B cell (primary cell): Measurements from ENCODE around the gene RNF38. TPM values are rescaled to one million over a fixed set of nuclear protein-coding genes. Genes with fewer than 3 reads are reported as not detected.
"Not testable (repeated sequence)": the region's sequence is repeated elsewhere in the genome, so short reads cannot be mapped to it uniquely, and the experiment has no call there.

Experiments
- ATAC-seq: fragments of 200-7000 bp; cut with Tn5 transposase; one replicate; pipeline ENCODE4 v1.10.0; 2021; ENCODE audit warnings: low read depth, mild to moderate bottlenecking, moderate number of reproducible peaks, moderate library complexity
- CTCF ChIA-PET: fragments of 350-600 bp; sonication (Branson Sonifier 250); formaldehyde crosslinking; loops from one replicate; lab custom pipeline; 2021; ENCODE audit warnings: antibody characterized with exemption, inconsistent platforms; lab: Charles Lee
- POLR2A ChIA-PET: fragments of 350-600 bp; sonication (Branson Sonifier 250); formaldehyde crosslinking; loops from one replicate; lab custom pipeline; 2021; ENCODE audit warnings: antibody characterized with exemption; lab: Charles Lee
- DNase-seq: peaks from one replicate; pipeline ENCODE4 v3.0.0; 2013
- H2AFZ ChIP-seq: 2 replicates; pipeline ENCODE4 v1.6.1; 2012; ENCODE audit warnings: mild to moderate bottlenecking, low read depth, low read length; ENCODE audit not compliant: insufficient read depth, poor library complexity, severe bottlenecking
- H3K27ac ChIP-seq, 2 donors: 1 replicate in 1 of 2; 2 replicates in 1 of 2; pipeline ENCODE4 v1.5.1; 2012 to 2013; ENCODE audit warnings: low read length in 2 of 2, mild to moderate bottlenecking in 2 of 2, moderate library complexity in 1 of 2
- H3K27me3 ChIP-seq, 4 experiments: fragments of 200-600 bp in 1 of 4; sonication (generic) in 1 of 4; replicated peaks in 1 of 4; 1 replicate in 2 of 4; 2 replicates in 2 of 4; pipeline versions ENCODE4 v1.6.1 to v1.7.0; 2013 to 2016; ENCODE audit warnings: low read length in 3 of 4, mild to moderate bottlenecking in 2 of 4, mixed read lengths in 1 of 4, moderate library complexity in 1 of 4; ENCODE audit not compliant: insufficient read depth in 4 of 4, control insufficient read depth in 3 of 4; ENCODE audit errors: control extremely low read depth in 1 of 4
- H3K36me3 ChIP-seq, 2 experiments: replicated peaks in 1 of 2; 1 replicate in 1 of 2; 2 replicates in 1 of 2; pipeline versions ENCODE4 v1.6.1 to v1.7.1; 2013; ENCODE audit warnings: low read length in 1 of 2; ENCODE audit not compliant: insufficient read depth in 2 of 2, control insufficient read depth in 1 of 2; ENCODE audit errors: control extremely low read depth in 1 of 2, extremely low read depth in 1 of 2
- H3K4me1 ChIP-seq, 2 donors: fragments of 200-600 bp in 1 of 2; sonication (generic) in 1 of 2; 1 replicate in 1 of 2; 2 replicates in 1 of 2; pipeline versions ENCODE4 v1.5.1 to v1.6.1; 2013 to 2017; ENCODE audit warnings: low read length in 2 of 2; ENCODE audit not compliant: control insufficient read depth in 2 of 2, insufficient read depth in 2 of 2
- H3K4me2 ChIP-seq: replicated peaks from 2 replicates; pipeline ENCODE3; 2012; ENCODE audit warnings: mild to moderate bottlenecking, low read depth, low read length; ENCODE audit not compliant: poor library complexity, severe bottlenecking
- H3K4me3 ChIP-seq, 5 experiments: fragments of 200-600 bp in 1 of 5; sonication (generic) in 1 of 5; 1 replicate in 3 of 5; 2 replicates in 2 of 5; pipeline versions ENCODE4 v1.5.1 to v1.7.0; 2011 to 2016; ENCODE audit warnings: low read length in 4 of 5, mild to moderate bottlenecking in 4 of 5, low read depth in 2 of 5, control low read depth in 1 of 5, moderate library complexity in 1 of 5; ENCODE audit not compliant: insufficient read depth in 1 of 5; ENCODE audit errors: control extremely low read depth in 1 of 5, extremely low read depth in 1 of 5
- H3K79me2 ChIP-seq: fragments of 200-600 bp; sonication (generic); one replicate; pipeline ENCODE4 v1.6.0; 2016; ENCODE audit warnings: low read length; ENCODE audit not compliant: control insufficient read depth, insufficient read depth
- H3K9ac ChIP-seq: fragments of 200-600 bp; sonication (generic); 2 replicates; pipeline ENCODE4 v1.6.1; 2017; ENCODE audit warnings: mild to moderate bottlenecking, low read length, moderate library complexity
- H3K9me3 ChIP-seq, 3 donors: one replicate each; pipeline versions ENCODE4 v1.6.1 to v1.7.1; 2013; ENCODE audit warnings: low read length in 2 of 3; ENCODE audit not compliant: control insufficient read depth in 2 of 3, insufficient read depth in 1 of 3; ENCODE audit errors: control extremely low read depth in 1 of 3
- H4K20me1 ChIP-seq: 2 replicates; pipeline ENCODE4 v1.6.0; 2012; ENCODE audit warnings: mild to moderate bottlenecking, low read length; ENCODE audit not compliant: insufficient read depth, control insufficient read depth, poor library complexity, severe bottlenecking
- H3K27ac Mint-ChIP-seq: one replicate; pipeline ENCODE4 v1.8.0; 2021; ENCODE audit warnings: mixed read lengths
- H3K27me3 Mint-ChIP-seq: one replicate; pipeline ENCODE4 v1.8.0; 2021; ENCODE audit warnings: mixed read lengths
- H3K4me1 Mint-ChIP-seq: one replicate; pipeline ENCODE4 v1.8.0; 2021; ENCODE audit warnings: mixed read lengths
- H3K4me3 Mint-ChIP-seq: one replicate; pipeline ENCODE4 v1.8.0; 2021; ENCODE audit warnings: mixed read lengths
- H3K9me3 Mint-ChIP-seq: one replicate; pipeline ENCODE4 v1.8.0; 2022; ENCODE audit warnings: mixed read lengths; ENCODE audit not compliant: insufficient read depth
- EZH2 ChIP-seq: IDR thresholded peaks from 2 replicates; pipeline ENCODE4 v1.6.1; 2012; ENCODE audit warnings: borderline replicate concordance, low read depth, mild to moderate bottlenecking, moderate library complexity, low read length; ENCODE audit not compliant: insufficient read depth, poor library complexity, severe bottlenecking
- WGBS: methylation state at CpG from one replicate; pipeline ENCODE4 v1.1.5; 2013; ENCODE audit warnings: missing lambda C conversion rate; ENCODE audit not compliant: insufficient coverage; 5-methylcytosine and 5-hydroxymethylcytosine counted together
- intact Hi-C: fragments of 100-400 bp; cut with micrococcal nuclease; formaldehyde crosslinking; loops from one replicate; pipeline ENCODE4 v1.10.0; 2022
- polyA plus RNA-seq: library from polyadenylated mRNA; depleted of rRNA; stranded (reverse); fragments of >200 nt; gene quantifications from 2 replicates; pipeline ENCODE4 v1.2.3, GENCODE V29; 2012
- total RNA-seq, 2 donors: library from RNA; stranded (reverse); fragments of 120-200 nt in 1 of 2; gene quantifications; 1 replicate in 1 of 2; 2 replicates in 1 of 2; pipeline versions ENCODE4 v1.2.3 to v1.2.4, GENCODE V29; 2013 to 2022
- TF ChIP-seq, protein P1 (sequence below): fragments of 200-600 bp; IDR thresholded peaks from one replicate; pipeline ENCODE4 v1.8.0; 2022; ENCODE audit warnings: antibody characterized with exemption, mild to moderate bottlenecking

RNF38 gene
- total and polyA plus RNA-seq, 2 donors (not counting 1 experiment from before 2014, with no cell fraction given): 25.2 to 81.6 TPM

DNA sequence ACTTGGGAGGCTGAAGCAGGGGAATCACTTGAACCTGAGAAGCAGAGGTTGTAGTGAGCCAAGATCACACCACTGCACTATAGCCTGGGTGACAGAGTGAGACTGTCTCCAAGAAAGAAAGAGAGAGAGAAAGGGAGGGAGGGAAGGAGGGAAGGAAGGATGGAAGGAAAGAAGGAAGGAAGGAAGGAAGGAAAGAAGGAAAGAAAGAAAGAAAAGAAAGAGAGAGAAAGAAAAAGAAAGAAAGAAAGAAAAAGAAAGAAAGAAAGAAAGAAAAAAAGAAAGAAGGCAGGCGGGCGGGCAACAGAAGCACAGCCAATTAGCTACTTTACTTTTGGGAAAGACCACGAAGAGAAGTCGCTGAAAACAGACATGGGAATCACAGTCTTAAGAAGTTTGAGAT lies 9.0 kb upstream of the RNF38 start:
- Histone ChIP-seq H3K79me2 (peaks cover 39% of the 10 kb centered on the region), H3K27ac (peak overlapping the region in 1 of 2 donors; percentile 8), H4K20me1 (peaks cover 15% of the 10 kb centered on the region)
- CTCF ChIA-PET: interaction anchor here (1.0 to 11.7 kb wide), 8 partner anchors 13 to 320 kb away, joined by 3 to 456 read pairs (median 28); no protein-coding TSS in a partner anchor
- H3K4me1 ChIP-seq, H3K27me3 ChIP-seq, H3K27ac Mint-ChIP-seq, H3K4me3 Mint-ChIP-seq, H3K4me3 ChIP-seq, H3K9me3 Mint-ChIP-seq, ATAC-seq, H3K36me3 ChIP-seq, POLR2A ChIA-PET, H3K9me3 ChIP-seq, H3K27me3 Mint-ChIP-seq, H3K9ac ChIP-seq, DNase-seq, H2AFZ ChIP-seq, H3K4me2 ChIP-seq: not testable (repeated sequence)
- intact Hi-C loops: loop anchor here (5.0 to 10.0 kb wide), 3 partner anchors 63 to 586 kb away; no protein-coding TSS in a partner anchor
- peaks cover 11% of the 10 kb centered on the region for H3K4me1 Mint-ChIP-seq
- WGBS: 97% methylated on average over 4 of the region's 4 CpGs

DNA sequence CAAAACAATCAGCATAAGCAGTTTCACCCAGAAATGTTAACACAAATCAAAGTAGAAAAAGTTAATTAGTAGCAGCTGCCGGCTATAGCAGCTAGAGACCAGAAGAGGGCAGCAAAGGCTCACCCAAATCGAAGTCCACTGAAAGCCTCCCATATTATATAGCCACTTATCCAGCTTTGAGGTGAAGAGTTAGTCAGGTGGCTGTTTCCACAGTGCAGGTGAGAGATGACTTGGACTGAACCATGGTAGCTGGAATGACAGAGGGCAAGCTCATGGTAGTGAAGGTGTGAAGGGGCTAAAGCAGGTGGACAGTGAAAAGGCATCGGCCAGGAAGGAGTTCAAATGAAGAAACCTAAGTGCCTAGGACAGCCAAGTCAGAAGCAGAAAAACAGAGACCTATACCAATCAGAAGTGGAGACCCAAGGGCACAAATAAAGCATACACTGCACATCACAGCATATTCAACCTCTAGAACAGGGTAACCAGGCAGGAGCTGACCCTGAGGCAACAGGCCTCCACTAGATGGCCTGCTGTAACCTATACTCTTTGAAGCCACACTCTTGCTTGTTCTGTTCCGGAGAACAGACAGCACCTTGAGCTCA lies 7.2 kb upstream of the RNF38 start:
- Histone ChIP-seq H4K20me1 (peaks cover 15% of the 10 kb centered on the region), H3K9me3 (no peaks in the 10 kb centered on the region), H3K4me2 (no peak overlapping the region), H2AFZ (peak overlapping the region; percentile 16), H3K36me3 (peaks cover 0 to 1% of the 10 kb centered on the region in 2 experiments), H3K4me3 (no peak overlapping the region), H3K27me3 (no peaks in the 10 kb centered on the region), H3K27ac (peak overlapping the region in 1 of 2 donors; percentile 35), H3K4me1 (no peaks in the 10 kb centered on the region), H3K79me2 (peaks cover 39% of the 10 kb centered on the region), H3K9ac (no peak overlapping the region)
- Mint-ChIP-seq H3K27me3 (no peaks in the 10 kb centered on the region), H3K4me3 (no peak overlapping the region), H3K27ac (peak overlapping the region; percentile 54), H3K4me1 (peaks cover 9% of the 10 kb centered on the region), H3K9me3 (no peaks in the 10 kb centered on the region)
- peak; percentile 86 for ATAC-seq
- intact Hi-C loops: loop anchor here (1.0 to 10.0 kb wide), 8 partner anchors 43 to 588 kb away; no protein-coding TSS in a partner anchor
- no peak for TF ChIP-seq EZH2
- TF ChIP-seq, protein P1, sequence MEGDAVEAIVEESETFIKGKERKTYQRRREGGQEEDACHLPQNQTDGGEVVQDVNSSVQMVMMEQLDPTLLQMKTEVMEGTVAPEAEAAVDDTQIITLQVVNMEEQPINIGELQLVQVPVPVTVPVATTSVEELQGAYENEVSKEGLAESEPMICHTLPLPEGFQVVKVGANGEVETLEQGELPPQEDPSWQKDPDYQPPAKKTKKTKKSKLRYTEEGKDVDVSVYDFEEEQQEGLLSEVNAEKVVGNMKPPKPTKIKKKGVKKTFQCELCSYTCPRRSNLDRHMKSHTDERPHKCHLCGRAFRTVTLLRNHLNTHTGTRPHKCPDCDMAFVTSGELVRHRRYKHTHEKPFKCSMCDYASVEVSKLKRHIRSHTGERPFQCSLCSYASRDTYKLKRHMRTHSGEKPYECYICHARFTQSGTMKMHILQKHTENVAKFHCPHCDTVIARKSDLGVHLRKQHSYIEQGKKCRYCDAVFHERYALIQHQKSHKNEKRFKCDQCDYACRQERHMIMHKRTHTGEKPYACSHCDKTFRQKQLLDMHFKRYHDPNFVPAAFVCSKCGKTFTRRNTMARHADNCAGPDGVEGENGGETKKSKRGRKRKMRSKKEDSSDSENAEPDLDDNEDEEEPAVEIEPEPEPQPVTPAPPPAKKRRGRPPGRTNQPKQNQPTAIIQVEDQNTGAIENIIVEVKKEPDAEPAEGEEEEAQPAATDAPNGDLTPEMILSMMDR: peak; percentile 97
- DNase-seq: peak; percentile 83
- ChIA-PET POLR2A (no interaction called here), CTCF (interaction anchor here (0.5 to 11.7 kb wide), 39 partner anchors 9 to 1372 kb away, joined by 3 to 456 read pairs (median 4); no protein-coding TSS in a partner anchor)
- 83% methylated on average over 2 of the region's 4 CpGs for WGBS
